ENCODE measurements around the gene EBLN2.

Gene EBLN2

DNA sequence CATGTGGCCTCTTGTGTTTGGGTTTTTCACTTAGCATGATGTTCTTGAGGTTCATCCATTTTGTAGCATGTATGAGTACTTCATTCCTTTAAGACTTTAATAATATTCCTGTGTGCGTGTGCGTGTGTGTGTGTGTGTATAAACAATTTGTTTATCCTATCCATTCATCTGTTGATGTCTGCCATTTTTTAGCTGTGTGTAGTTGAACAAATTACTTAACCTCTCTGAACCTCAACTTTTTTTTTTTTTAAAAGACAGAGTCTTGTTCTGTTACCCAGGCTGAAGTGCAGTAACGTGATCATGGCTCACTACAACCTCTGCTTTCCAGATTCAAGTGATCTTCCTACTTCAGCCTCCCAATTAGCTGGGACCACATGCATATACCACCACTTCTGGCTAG, 47.3 kb downstream of the EBLN2 start:
- H3K4me1 ChIP-seq (ENCODE audit: control insufficient read depth, insufficient read depth, low read length) = no peaks in the 10 kb centered on the region
- H3K9me3 ChIP-seq (ENCODE audit: control insufficient read depth, low read length) = no peaks in the 10 kb centered on the region
- no peak overlapping the region for H3K4me3 ChIP-seq (ENCODE audit: low read length)
- no peak for DNase-seq (ENCODE audit: low read depth)
- H3K9ac ChIP-seq (ENCODE audit: low read length) = no peak overlapping the region
- no peaks in the 10 kb centered on the region for H3K36me3 ChIP-seq (ENCODE audit: control insufficient read depth, insufficient read depth, low read length, severe bottlenecking)
- H3K27me3 ChIP-seq (replicated peaks; ENCODE audit: control insufficient read depth, insufficient read depth, low read length) = peaks cover 13% of the 10 kb centered on the region

GRCh38 chr3:73110530-73110929, 49.1 kb downstream of the EBLN2 start:
- H3K9me3 ChIP-seq (ENCODE audit: control insufficient read depth, low read length) = no peaks in the 10 kb centered on the region
- DNase-seq (ENCODE audit: low read depth) = no peak
- no peaks in the 10 kb centered on the region for H3K36me3 ChIP-seq (ENCODE audit: control insufficient read depth, insufficient read depth, low read length, severe bottlenecking)
- H3K9ac ChIP-seq (ENCODE audit: low read length) = no peak overlapping the region
- no peaks in the 10 kb centered on the region for H3K4me1 ChIP-seq (ENCODE audit: control insufficient read depth, insufficient read depth, low read length)
- H3K4me3 ChIP-seq (ENCODE audit: low read length) = no peak overlapping the region
- peaks cover 13% of the 10 kb centered on the region for H3K27me3 ChIP-seq (replicated peaks; ENCODE audit: control insufficient read depth, insufficient read depth, low read length)

Measured in adipocyte (in vitro differentiated cells).